WTC11 (cell line): ENCODE data around the gene ZNF804B. TPM values are rescaled to one million over a fixed set of nuclear protein-coding genes. Genes with fewer than 3 reads are reported as not detected.

Experiments used
- ATAC-seq: fragments of 200-7000 bp; cut with Tn5 transposase; 2 replicates; pipeline ENCODE4 v1.10.0; 2021; ENCODE audit warnings: mild to moderate bottlenecking, moderate library complexity
- CTCF ChIA-PET: fragments of 300-600 bp; sonication (Branson Sonifier 250); formaldehyde crosslinking; loops from one replicate; lab custom pipeline; 2021; ENCODE audit warnings: antibody characterized with exemption; lab: Charles Lee
- POLR2A ChIA-PET: fragments of 350-600 bp; sonication (Branson Sonifier 250); formaldehyde crosslinking; loops from one replicate; lab custom pipeline; 2021; ENCODE audit warnings: antibody characterized with exemption; lab: Charles Lee
- DNase-seq: peaks from one replicate; pipeline ENCODE4 v3.0.0; 2021; ENCODE audit warnings: low spot score
- H3K27ac Mint-ChIP-seq: 2 replicates; pipeline ENCODE4 v1.8.0; 2021; ENCODE audit warnings: mixed read lengths
- H3K27me3 Mint-ChIP-seq: 2 replicates; pipeline ENCODE4 v1.8.0; 2021; ENCODE audit warnings: low read depth, mild to moderate bottlenecking, moderate library complexity, mixed read lengths
- H3K36me3 Mint-ChIP-seq: 2 replicates; pipeline ENCODE4 v1.8.0; 2021; ENCODE audit warnings: mixed read lengths
- H3K4me1 Mint-ChIP-seq: 2 replicates; pipeline ENCODE4 v1.8.0; 2022; ENCODE audit warnings: mixed read lengths
- H3K4me3 Mint-ChIP-seq: 2 replicates; pipeline ENCODE4 v1.8.0; 2021; ENCODE audit warnings: mild to moderate bottlenecking, moderate library complexity, mixed read lengths
- H3K9me3 Mint-ChIP-seq: 2 replicates; pipeline ENCODE4 v1.8.0; 2021; ENCODE audit warnings: mixed read lengths
- ARID4B ChIP-seq: sonication (generic); formaldehyde crosslinking; IDR thresholded peaks from 2 replicates; pipeline ENCODE4 v1.8.0; 2023; ENCODE audit warnings: missing genetic modification reagents, mild to moderate bottlenecking, borderline replicate concordance
- CREM ChIP-seq: sonication (generic); formaldehyde crosslinking; IDR thresholded peaks from 2 replicates; pipeline ENCODE4 v1.8.1; 2022; ENCODE audit warnings: mild to moderate bottlenecking, missing genetic modification reagents, moderate library complexity
- EMX1 ChIP-seq: fragments of 250-450 bp; sonication (Bioruptor Pico); IDR thresholded peaks from 2 replicates; pipeline ENCODE4 v1.8.0; 2021; ENCODE audit warnings: mild to moderate bottlenecking
- ETV6 ChIP-seq: sonication (generic); formaldehyde crosslinking; IDR thresholded peaks from 2 replicates; pipeline ENCODE4 v1.8.1; 2022; ENCODE audit warnings: mild to moderate bottlenecking, missing genetic modification reagents
- GABPB1 ChIP-seq: sonication (generic); formaldehyde crosslinking; IDR thresholded peaks from 2 replicates; pipeline ENCODE4 v1.8.1; 2023; ENCODE audit warnings: mild to moderate bottlenecking, missing genetic modification reagents
- NFATC4 ChIP-seq: fragments of 250-450 bp; sonication (Bioruptor Pico); IDR thresholded peaks from 2 replicates; pipeline ENCODE4 v1.9.0; 2021; ENCODE audit warnings: mild to moderate bottlenecking
- NFE2L1 ChIP-seq: sonication (generic); formaldehyde crosslinking; IDR thresholded peaks from 2 replicates; pipeline ENCODE4 v1.8.1; 2023; ENCODE audit warnings: missing genetic modification reagents
- OVOL2 ChIP-seq: fragments of 250-450 bp; sonication (Bioruptor Pico); IDR thresholded peaks from 2 replicates; pipeline ENCODE4 v1.9.0; 2021; ENCODE audit warnings: mild to moderate bottlenecking, borderline replicate concordance
- ZNF512 ChIP-seq: sonication (generic); formaldehyde crosslinking; IDR thresholded peaks from 2 replicates; pipeline ENCODE4 v1.8.1; 2022; ENCODE audit warnings: missing genetic modification reagents, borderline replicate concordance
- ZNF532 ChIP-seq: fragments of 250-450 bp; sonication (Bioruptor Pico); IDR thresholded peaks from 2 replicates; pipeline ENCODE4 v1.9.0; 2021; ENCODE audit warnings: mild to moderate bottlenecking, borderline replicate concordance
- total RNA-seq: library from RNA; stranded (reverse); gene quantifications from 3 replicates; pipeline ENCODE4 v1.2.3, GENCODE V29; 2021
- TF ChIP-seq, protein P1 (sequence below): sonication (generic); formaldehyde crosslinking; IDR thresholded peaks from 2 replicates; pipeline ENCODE4 v1.8.1; 2022; ENCODE audit warnings: low read depth, mild to moderate bottlenecking, moderate library complexity, missing genetic modification reagents, borderline replicate concordance
- TF ChIP-seq, protein P2 (sequence below): sonication (generic); formaldehyde crosslinking; IDR thresholded peaks from 2 replicates; pipeline ENCODE4 v1.8.0; 2022; ENCODE audit warnings: mild to moderate bottlenecking, missing genetic modification reagents
- TF ChIP-seq, protein P3 (sequence below): sonication (generic); formaldehyde crosslinking; conservative IDR thresholded peaks from 2 replicates; pipeline ENCODE4 v1.8.1; 2022; ENCODE audit warnings: mild to moderate bottlenecking, missing genetic modification reagents

Gene ZNF804B
- total RNA-seq, 1 experiment from 2014 or later = 0.04 TPM

DNA sequence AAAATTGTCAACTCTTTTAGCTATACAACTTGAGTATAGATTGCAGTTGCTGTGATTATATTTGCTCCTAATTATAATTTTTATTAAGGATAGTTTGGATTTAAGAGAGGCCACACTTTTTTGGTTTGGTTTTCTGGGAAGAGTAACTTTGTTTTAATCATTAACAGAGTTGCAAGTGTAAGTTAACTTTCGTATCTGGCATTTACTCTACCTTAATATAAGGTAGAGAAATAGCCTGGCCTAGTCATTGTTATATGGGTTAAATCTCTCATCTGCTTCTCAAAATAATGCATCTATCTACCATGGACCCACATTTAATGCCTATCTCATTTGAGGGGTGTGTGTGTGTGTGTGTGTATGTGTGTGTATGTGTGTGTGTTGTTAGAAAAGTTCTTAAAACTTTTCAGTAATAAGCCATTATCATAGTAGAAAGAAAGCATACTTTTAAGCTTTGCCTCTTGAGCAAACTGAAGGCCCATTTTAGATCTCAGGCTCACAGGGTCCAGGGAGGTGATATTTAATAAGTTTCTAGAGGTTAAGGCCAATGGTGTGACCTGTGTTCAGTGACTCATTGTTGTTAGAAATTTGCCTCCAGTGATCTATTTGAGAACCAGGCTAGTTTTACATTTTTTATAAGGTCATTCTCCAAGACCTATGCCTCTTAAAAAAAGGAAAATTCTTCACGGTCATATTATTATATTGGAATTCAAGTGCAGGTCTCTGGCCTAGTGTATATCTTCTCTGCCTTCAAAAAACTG lies 47.0 kb downstream of the ZNF804B start:
- ATAC-seq (no peak), DNase-seq (no peak)
- no peak for TF ChIP-seq CREM (CRISPR knock-in tag)
- TF ChIP-seq GABPB1 (CRISPR knock-in tag) = no peak
- no peak for TF ChIP-seq ARID4B (CRISPR knock-in tag)
- TF ChIP-seq ZNF532 (CRISPR knock-in tag) = no peak
- TF ChIP-seq, protein P1, sequence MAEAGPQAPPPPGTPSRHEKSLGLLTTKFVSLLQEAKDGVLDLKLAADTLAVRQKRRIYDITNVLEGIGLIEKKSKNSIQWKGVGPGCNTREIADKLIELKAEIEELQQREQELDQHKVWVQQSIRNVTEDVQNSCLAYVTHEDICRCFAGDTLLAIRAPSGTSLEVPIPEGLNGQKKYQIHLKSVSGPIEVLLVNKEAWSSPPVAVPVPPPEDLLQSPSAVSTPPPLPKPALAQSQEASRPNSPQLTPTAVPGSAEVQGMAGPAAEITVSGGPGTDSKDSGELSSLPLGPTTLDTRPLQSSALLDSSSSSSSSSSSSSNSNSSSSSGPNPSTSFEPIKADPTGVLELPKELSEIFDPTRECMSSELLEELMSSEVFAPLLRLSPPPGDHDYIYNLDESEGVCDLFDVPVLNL (CRISPR knock-in tag) = no peak
- TF ChIP-seq OVOL2 (CRISPR knock-in tag) = no peak
- TF ChIP-seq, protein P2, sequence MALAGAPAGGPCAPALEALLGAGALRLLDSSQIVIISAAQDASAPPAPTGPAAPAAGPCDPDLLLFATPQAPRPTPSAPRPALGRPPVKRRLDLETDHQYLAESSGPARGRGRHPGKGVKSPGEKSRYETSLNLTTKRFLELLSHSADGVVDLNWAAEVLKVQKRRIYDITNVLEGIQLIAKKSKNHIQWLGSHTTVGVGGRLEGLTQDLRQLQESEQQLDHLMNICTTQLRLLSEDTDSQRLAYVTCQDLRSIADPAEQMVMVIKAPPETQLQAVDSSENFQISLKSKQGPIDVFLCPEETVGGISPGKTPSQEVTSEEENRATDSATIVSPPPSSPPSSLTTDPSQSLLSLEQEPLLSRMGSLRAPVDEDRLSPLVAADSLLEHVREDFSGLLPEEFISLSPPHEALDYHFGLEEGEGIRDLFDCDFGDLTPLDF (CRISPR knock-in tag) = no peak
- no peak for TF ChIP-seq ETV6 (CRISPR knock-in tag)
- H3K27me3 Mint-ChIP-seq = no peaks in the 10 kb centered on the region
- peaks cover 5% of the 10 kb centered on the region for H3K4me1 Mint-ChIP-seq
- no peaks in the 10 kb centered on the region for H3K36me3 Mint-ChIP-seq
- H3K4me3 Mint-ChIP-seq = no peak overlapping the region
- ChIA-PET CTCF (no interaction called here), POLR2A (interaction anchor here (0.6 kb wide), 1 partner anchor 354 kb away, joined by 3 read pairs; no protein-coding TSS in a partner anchor)
- 0 out of 2 replicates have a peak, but pooled peaks cover 1% of the 10 kb centered on the region for H3K9me3 Mint-ChIP-seq
- H3K27ac Mint-ChIP-seq = no peak overlapping the region

- Mint-ChIP-seq H3K4me3 (no peak overlapping the region), H3K27me3 (no peaks in the 10 kb centered on the region), H3K4me1 (no peaks in the 10 kb centered on the region), H3K9me3 (peaks cover 4% of the 10 kb centered on the region), H3K36me3 (no peaks in the 10 kb centered on the region; the same call in 1 of the 2 replicates), H3K27ac (no peak overlapping the region)
- ChIA-PET POLR2A (no interaction called here), CTCF (no interaction called here)
- TF ChIP-seq NFATC4 (CRISPR knock-in tag) (no peak), ZNF512 (CRISPR knock-in tag) (no peak), EMX1 (no peak), NFE2L1 (CRISPR knock-in tag) (no peak)
- TF ChIP-seq, protein P3, sequence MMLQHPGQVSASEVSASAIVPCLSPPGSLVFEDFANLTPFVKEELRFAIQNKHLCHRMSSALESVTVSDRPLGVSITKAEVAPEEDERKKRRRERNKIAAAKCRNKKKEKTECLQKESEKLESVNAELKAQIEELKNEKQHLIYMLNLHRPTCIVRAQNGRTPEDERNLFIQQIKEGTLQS (CRISPR knock-in tag) = no peak
- TF ChIP-seq, protein P2 (CRISPR knock-in tag) = no peak
- ATAC-seq (no peak), DNase-seq (no peak)
Observed at GRCh38 chr7:88818552-88818951, 59.1 kb downstream of the ZNF804B start.
